Left ventricle myocardium superior (tissue), 1 donor: ENCODE measurements around the gene PTRHD1. TPM values are rescaled to one million over a fixed set of nuclear protein-coding genes. Genes with fewer than 3 reads are reported as not detected.
A peak's percentile ranks its signal among the peaks of the same experiment; 100 is the strongest.

Experiments
- ATAC-seq: fragments of 200-7000 bp; cut with Tn5 transposase; one replicate; pipeline ENCODE4 v1.9.1; 2020; ENCODE audit warnings: mild to moderate bottlenecking, moderate library complexity
- DNase-seq: peaks from one replicate; pipeline ENCODE4 v3.0.0-alpha.2; 2020
- intact Hi-C: fragments of 100-400 bp; cut with micrococcal nuclease; formaldehyde crosslinking; loops from one replicate; pipeline ENCODE4 v1.11.0; 2022
- total RNA-seq: library from RNA; stranded (reverse); fragmentation: NEBNext Ultra II Directional; extraction: Animal tissue kit (Norgen Biotek cat#: 25700); gene quantifications from one replicate; pipeline ENCODE4 v1.2.1, GENCODE V29; 2021
- donor health status: DM: no; HTN: yes; CAD: no; lungs with severe emphysema.

The PTRHD1 gene
- total RNA-seq, 1 donor from 2014 or later, result 28.2 TPM

DNA sequence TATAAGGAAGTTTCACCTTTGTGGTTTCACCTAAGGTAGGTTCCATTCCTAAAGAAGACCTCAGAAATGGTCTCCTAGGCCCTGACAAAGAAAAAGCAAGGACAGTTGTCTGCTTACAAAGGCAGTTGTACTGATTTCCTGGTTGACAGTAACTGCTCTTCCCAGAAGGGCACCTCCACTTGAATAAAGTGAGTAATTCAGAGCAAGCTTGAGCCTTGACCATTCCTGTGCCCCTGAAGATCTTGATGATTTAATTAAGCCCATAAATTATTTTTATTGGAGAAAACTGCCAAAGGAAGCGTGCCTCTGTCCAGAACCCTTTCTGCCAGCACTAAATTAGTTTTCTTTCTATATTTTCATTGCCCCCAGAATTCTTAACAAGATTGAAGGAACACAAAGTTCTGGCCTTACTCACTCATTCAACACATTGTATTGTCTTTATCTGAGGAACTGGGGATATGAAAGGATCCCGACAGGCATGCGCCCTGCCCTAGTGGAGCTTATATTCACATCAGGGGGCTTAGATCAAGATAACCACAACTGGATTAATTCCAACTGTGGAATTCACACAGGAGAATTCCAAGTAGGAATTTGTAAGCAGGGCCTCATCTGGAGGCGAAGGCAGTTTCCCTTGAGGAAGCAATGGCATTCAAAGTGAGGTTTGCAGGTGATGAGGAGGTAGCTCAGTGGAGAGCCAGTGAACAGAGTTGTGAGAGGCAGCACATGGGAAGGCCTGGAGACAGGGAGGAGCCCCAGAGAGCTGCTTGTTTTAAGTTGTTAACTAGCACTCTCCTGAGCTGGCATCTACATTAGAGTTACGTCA lies 21.2 kb downstream of the PTRHD1 start:
- DNase-seq (no peak), ATAC-seq (no peak)
- intact Hi-C loops, result no loop called here

DNA sequence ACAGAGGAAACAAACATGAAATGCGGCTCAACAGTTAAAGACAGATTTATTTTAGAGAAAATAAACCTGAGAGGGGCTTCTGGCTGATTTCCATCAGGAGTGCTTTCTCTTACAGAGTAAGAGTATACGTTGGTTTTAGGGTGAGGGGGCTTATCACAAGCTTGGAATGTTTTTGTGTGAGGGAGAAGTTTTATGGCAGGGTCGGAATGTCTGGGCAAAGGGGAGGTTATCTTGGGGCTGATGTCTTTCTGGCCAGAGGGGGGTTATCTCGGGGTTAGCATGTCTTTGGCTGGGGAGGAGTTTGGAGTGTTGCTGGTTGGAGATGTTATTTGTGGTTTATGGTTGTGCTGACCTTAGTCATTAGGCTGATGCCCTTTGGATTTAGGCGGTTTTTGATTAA lies 22.1 kb downstream of the PTRHD1 start:
- DNase-seq, result no peak
- ATAC-seq, result no peak
- intact Hi-C loops, result no loop called here

DNA sequence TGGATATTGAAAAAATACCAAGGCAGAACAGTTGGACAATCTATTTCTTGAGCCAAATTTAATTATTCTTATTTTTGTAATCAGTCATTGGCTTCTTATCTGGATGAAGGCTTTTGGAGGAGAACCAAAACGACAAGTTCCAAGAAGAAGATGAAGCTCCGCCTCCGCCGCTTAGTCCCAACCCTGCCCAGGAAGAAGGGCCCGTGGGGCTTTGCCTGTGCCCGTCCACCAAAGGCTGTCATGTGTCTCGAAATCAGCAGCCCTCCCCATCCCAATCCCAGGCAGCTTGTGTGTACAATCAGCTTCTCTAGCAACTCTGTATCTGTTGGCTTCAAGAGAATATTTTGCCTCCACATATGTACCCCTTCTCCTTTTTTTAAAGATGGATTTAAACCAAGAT lies 24.6 kb downstream of the PTRHD1 start:
- ATAC-seq (peak; percentile 81), DNase-seq (peak; percentile 75)
- intact Hi-C loops, result no loop called here

DNA sequence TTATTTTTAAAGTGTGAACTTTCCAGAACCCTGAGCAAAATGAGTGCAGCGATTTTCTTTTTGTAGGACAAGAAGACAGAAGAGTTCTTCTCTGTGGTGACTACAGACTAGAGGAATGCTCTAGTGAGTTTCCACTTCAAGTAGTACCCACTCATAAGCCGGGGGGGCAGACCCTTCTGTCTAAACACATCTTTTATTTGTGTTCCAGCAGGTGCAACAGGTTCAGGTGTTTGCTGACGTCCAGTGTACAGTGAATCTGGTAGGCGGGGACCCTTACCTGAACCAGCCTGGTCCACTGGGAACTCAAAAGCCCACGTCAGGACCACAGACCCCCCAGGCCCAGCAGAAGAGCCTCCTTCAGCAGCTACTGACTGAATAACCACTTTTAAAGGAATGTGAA lies 25.2 kb downstream of the PTRHD1 start:
- no peak for ATAC-seq
- no peak for DNase-seq
- intact Hi-C loops, result no loop called here

DNA sequence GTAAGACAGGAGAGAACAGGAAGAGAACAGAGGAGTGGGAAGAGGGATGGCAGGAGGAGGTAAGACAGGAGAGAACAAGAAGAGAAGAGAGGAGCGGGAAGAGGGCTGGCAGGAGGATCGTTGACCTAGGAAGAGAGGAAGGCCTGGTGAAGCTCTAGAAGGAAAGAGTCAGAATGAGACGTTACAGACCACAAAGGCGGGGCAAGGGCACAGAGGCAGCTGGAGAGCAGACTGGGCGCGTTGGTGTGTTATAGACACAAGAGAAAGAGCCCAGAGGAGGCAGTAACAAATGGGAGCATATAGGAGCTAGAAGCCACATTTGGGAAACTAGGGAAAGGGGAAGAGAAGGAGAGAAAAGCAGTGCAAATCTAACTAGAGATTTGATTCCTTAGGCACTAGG lies 26.6 kb downstream of the PTRHD1 start:
- no peak for DNase-seq
- intact Hi-C loops, result no loop called here
- ATAC-seq, result no peak

DNA sequence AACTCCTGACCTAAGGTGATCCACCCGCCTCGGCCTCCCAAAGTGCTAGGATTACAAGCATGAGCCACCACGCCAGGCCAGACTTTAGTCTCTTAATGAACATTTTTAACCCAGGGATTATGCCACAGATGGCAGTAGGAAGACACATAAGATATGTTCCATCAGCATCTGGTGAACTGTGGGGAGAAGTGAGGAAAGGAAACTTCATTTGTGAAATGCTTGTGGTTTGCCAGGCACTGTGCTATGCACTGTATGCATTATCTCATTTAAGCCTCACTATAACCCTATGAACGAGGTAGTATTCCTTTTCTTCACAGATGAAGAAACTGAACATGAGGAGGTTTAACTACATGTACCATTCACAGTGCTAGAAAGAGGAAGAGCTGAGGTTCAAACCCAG lies 29.3 kb downstream of the PTRHD1 start:
- DNase-seq (no peak), ATAC-seq (no peak)
- intact Hi-C loops, result no loop called here

DNA sequence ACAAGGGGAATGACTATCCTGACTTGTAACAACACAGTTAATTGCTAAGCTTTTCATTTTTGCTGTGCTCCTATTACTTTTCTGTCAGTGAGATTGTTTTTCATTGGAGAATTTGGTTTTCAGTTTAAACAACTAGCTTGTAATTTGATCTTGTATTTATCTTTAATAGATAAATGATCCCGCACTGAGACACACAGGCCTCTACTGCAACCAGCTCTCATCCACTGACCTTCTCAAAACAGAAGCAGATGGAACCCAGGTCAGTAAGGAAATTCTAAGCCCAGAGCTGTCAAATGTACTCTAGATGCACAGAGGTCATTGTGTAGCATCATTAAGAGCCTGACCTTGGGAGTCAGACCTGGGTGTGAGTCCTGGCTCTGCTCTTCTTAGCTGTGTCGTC lies 30.7 kb downstream of the PTRHD1 start:
- DNase-seq (no peak), ATAC-seq (no peak)
- intact Hi-C loops, result no loop called here

DNA sequence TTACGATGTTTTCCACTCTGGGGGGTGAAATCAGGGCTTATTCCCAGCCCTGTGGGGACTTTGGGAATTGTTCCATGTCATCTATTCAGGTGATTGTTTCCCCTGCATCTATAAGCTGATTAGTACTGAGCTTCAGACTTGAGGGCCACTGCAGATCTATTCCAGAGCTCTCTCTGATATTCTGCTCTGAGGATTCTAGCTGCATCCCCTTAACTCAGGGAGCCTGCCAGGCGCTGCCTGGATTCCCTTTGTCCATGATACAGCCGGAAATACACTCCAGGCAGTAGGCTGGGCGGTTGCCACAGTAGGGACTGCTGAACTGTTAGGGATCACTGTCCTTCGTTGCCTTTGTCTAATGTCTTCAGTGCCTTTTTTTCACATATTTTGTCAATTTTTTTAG lies 31.3 kb downstream of the PTRHD1 start:
- ATAC-seq (no peak), DNase-seq (peak; percentile 55)
- intact Hi-C loops, result no loop called here

DNA sequence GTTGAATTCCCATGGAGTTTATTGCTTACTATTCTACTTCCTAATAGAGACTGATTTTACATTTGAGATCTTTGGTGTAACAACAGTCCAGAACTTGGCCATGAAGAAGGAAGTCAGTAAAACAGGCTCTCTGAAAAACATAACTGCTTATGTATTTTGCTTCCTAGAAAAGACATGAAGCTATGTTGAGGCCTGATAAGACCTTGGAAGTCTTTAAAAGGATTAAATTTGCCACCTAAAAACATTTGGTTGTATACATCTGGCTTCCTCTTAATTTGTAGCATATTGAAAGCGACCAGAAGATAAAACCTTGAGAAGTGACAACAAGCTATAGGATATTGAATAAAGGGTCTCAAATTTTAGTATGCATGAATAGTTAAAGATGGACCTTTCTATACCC lies 36.4 kb downstream of the PTRHD1 start:
- ATAC-seq, result no peak

DNA sequence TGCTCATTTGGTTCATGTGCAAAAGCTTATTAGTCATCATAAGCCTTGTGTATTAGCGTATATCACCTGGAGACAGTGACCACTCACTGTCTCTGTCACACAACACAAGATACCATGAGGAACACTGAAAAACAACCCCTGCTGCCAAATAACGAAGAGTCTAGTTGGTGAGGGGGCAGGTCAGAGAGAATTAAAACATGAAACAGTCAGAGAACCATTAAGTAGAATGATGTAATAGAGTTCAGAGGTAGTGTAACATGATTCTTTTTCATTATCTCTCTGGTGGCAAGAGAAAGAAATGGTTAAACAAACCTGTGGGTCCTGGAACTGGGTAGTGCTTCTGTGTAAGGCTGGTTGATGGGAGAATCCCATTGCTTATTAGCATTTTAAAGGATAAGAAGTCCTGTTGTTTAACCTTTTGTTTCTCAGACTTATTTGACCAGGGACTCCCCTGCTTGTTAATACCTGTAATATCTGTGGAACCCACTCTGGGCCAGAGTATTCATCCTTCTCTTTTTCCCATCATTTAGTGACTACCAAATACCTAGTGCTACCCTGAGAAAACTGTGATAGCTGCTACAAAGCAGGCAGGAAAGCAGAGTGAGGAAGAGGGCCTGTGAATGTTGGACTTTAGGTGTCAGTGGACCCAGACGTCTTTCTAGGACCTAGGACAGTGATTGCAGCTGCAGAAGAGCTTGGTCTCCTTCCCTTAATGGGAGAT lies 38.0 kb downstream of the PTRHD1 start:
- intact Hi-C loops, result no loop called here
- ATAC-seq (no peak), DNase-seq (no peak)

More for the DNA sequence above, 36.4 kb downstream of the PTRHD1 start:
- DNase-seq, result no peak
- intact Hi-C loops, result no loop called here

DNA sequence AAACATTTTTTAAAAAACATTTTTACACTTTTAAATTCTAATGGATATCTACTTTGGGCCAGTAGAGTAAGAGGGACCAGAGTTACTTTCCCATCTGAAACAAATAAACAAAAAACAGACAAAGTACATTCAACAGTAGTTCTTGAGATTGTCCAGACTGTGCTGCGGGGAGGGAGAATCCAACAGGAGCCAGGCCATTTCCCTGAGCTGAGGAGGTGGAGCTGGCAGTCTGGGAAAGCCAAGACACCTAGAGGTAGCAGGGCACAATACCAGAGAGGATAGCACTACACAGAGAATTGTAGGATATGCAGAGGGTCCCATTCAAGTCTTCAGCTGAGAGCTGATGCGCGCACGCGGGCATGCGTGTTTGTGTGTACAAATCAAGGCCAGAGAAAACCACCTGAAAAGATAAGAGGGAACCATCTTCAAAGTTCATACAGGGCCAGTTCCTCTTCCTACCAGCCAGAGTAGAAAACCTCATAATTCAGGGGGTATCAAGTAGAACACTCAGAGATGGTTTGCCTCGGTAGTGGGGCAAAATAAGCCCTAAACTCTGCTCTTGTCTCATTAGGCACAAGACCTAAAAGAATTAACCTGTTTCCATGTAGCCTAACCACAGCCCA lies 44.0 kb downstream of the PTRHD1 start:
- DNase-seq, result no peak
- no peak for ATAC-seq
- intact Hi-C loops, result no loop called here

DNA sequence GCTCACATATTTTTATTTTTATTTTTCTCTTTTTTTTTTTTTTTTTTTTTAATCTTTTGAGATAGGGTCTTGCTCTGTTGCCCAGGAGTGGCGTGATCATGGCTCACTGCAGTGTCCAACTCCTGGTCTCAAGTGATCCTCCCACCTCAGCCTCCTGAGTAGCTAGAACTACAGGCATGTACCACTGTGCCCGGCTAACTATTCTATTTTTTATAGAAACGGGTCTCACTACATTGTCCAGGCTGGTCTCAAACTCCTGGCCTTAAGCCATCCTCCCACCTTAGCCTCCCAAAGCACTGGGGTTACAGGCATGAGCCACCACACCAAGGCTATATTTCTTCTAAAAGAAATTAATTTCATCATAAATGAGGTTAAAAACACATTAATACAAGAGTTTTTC lies 45.9 kb downstream of the PTRHD1 start:
- ATAC-seq, result no peak
- intact Hi-C loops, result no loop called here

DNA sequence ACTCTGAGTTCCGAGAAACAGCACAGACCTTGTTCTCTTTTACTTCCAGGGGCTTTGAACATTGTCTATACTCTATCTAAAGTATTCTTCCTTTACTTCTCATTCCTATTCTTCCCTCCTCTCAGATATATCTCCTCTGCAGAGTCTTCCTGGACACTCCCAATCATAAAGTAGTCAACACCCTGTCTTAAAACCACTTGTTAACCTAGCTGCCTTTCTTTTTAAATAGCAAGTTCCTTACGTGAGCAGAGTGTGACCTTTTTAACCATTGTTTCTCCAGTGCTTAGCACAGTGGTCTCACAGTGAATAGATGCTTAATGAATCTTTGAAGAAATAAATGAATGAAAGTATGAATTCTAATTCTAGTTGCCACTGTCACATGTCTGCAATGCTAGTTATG lies 47.4 kb downstream of the PTRHD1 start:
- DNase-seq (no peak), ATAC-seq (no peak)
- intact Hi-C loops, result no loop called here

More for the DNA sequence above, 45.9 kb downstream of the PTRHD1 start:
- no peak for DNase-seq

DNA sequence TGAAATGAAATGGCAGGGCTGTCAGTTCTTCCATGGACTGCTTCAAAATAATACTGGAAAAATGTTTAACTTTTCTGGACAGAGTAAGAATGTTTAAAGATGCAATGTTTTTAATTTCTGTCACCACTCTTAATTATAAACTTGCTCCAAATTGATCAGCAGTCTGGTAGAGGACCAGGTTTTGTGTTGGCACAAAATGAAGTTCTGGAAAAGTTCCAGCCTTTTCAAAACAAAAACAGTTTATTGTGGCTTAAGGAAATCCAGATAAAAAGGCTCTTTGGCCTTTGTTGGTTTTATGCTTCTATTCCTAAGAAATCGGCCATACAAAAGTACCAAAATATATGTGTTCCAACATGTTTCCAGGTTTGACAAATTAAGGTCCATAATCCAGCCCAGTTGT lies 48.8 kb downstream of the PTRHD1 start:
- intact Hi-C loops, result no loop called here
- no peak for ATAC-seq

DNA sequence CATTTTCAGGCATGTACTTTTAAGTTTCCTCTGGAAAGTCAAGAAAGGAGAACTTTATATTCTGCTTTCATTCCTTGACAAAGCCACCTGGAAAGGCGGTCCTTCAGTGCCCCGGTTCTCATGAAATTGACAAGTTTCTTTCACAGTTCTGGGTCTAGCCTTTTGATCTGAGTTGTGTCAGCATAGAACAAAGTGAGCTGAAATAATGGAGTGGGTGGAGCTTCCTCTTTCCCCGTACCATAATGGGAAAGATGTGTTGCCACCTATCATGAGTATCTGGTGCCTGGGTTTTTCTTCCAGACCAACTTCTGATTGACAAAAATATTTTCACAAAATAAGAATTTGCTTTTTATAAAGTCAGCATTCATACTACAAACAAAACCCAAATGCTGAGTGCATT lies 49.3 kb downstream of the PTRHD1 start:
- DNase-seq (no peak), ATAC-seq (no peak)

More for the DNA sequence above, 48.8 kb downstream of the PTRHD1 start:
- DNase-seq, result no peak

DNA sequence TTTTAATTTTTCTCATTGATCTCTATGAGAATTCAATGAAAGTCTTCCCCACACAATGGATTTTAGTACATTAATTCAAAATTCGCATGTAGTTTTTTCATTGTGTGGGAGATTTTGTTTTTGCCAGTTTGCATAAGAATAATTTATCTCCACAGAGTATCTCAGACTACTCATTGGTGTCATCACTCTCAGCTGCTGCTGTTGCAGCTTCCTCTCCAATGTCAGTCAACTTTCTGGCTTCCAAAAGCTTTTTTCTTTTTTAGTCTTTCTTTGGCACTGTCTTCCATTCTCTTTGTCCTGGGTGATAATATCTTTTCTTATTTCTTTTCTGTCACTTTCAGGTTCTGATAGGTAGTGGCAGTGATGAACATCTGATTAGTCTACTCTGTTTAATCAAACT lies 50.5 kb downstream of the PTRHD1 start:
- no peak for ATAC-seq
- intact Hi-C loops, result no loop called here
- no peak for DNase-seq

More for the DNA sequence above, 49.3 kb downstream of the PTRHD1 start:
- intact Hi-C loops, result no loop called here

DNA sequence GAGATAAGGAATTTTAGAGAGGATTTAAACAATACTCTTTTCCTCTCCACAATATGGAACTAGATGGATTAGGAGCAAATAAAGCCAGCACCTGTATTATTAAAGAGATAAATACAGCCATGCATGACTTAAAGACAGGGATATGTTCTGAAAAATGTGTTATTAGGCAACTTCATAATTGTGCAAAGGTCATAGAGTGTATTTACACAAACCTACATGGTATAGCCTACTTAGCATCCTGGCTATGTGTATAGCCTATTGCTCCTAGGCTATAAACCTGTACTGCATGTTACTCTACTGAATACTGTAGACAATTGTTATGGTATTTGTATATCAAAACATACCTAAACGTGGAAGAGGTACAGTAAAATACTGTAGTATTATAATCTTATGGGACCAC lies 53.0 kb downstream of the PTRHD1 start:
- ATAC-seq (no peak), DNase-seq (no peak)
- intact Hi-C loops, result no loop called here
